H9 (cell line): ENCODE measurements around the gene HMGN4. TPM values are rescaled to one million over a fixed set of nuclear protein-coding genes. Genes with fewer than 3 reads are reported as not detected.

Experiments used
- DNase-seq: peaks from one replicate; pipeline ENCODE4 v3.0.0-alpha.2; 2017
- H2AFZ ChIP-seq: one replicate; pipeline ENCODE4 v1.6.1; 2013; ENCODE audit warnings: mild to moderate bottlenecking, low read length, control low read depth, moderate library complexity
- H2AK5ac ChIP-seq: 2 replicates; pipeline ENCODE4 v1.6.1; 2013; ENCODE audit warnings: low read length, control low read depth, mixed read lengths; ENCODE audit not compliant: insufficient read length
- H2BK120ac ChIP-seq: one replicate; pipeline ENCODE4 v1.6.1; 2013; ENCODE audit warnings: low read depth, mild to moderate bottlenecking, low read length, control low read depth, inconsistent platforms; ENCODE audit not compliant: poor library complexity, severe bottlenecking
- H2BK12ac ChIP-seq: 2 replicates; pipeline ENCODE4 v1.6.1; 2013; ENCODE audit warnings: low read length, control low read depth, mixed read lengths, low read depth; ENCODE audit not compliant: insufficient read length
- H2BK15ac ChIP-seq: 2 replicates; pipeline ENCODE4 v1.6.1; 2013; ENCODE audit warnings: low read depth, low read length, control low read depth
- H2BK20ac ChIP-seq: one replicate; pipeline ENCODE4 v1.6.1; 2013; ENCODE audit warnings: low read depth, mild to moderate bottlenecking, low read length, control low read depth, inconsistent platforms; ENCODE audit not compliant: poor library complexity, severe bottlenecking
- H2BK5ac ChIP-seq: 2 replicates; pipeline ENCODE4 v1.6.1; 2013; ENCODE audit warnings: low read length, control low read depth, mixed read lengths; ENCODE audit not compliant: insufficient read length
- H3K14ac ChIP-seq: 2 replicates; pipeline ENCODE4 v1.6.1; 2013; ENCODE audit warnings: low read length, control low read depth; ENCODE audit not compliant: insufficient read depth
- H3K18ac ChIP-seq: 2 replicates; pipeline ENCODE4 v1.6.1; 2013; ENCODE audit warnings: low read depth, mild to moderate bottlenecking, mixed read lengths, low read length, control low read depth; ENCODE audit not compliant: insufficient read length
- H3K23ac ChIP-seq: 2 replicates; pipeline ENCODE4 v1.6.1; 2013; ENCODE audit warnings: low read length, control low read depth, mixed read lengths, low read depth; ENCODE audit not compliant: insufficient read length
- H3K23me2 ChIP-seq: 2 replicates; pipeline ENCODE4 v1.6.1; 2013; ENCODE audit warnings: low read depth, mild to moderate bottlenecking, mixed read lengths, low read length, control low read depth; ENCODE audit not compliant: insufficient read length, poor library complexity, severe bottlenecking
- H3K27ac ChIP-seq: 2 replicates; pipeline ENCODE4 v1.5.1; 2013; ENCODE audit warnings: low read length, control low read depth, mixed read lengths, low read depth; ENCODE audit not compliant: insufficient read length
- H3K27me3 ChIP-seq: 2 replicates; pipeline ENCODE4 v1.6.1; 2013; ENCODE audit warnings: low read length, control low read depth, inconsistent platforms; ENCODE audit not compliant: insufficient read depth
- H3K4ac ChIP-seq: 2 replicates; pipeline ENCODE4 v1.6.1; 2013; ENCODE audit warnings: low read depth, mild to moderate bottlenecking, control low read depth, inconsistent platforms, low read length, moderate library complexity
- H3K4me1 ChIP-seq: 2 replicates; pipeline ENCODE4 v1.6.1; 2013; ENCODE audit warnings: low read length, control low read depth, inconsistent platforms; ENCODE audit not compliant: insufficient read depth
- H3K4me2 ChIP-seq: 2 replicates; pipeline ENCODE4 v1.6.1; 2013; ENCODE audit warnings: low read length, control low read depth, mixed read lengths; ENCODE audit not compliant: insufficient read length, insufficient read depth
- H3K56ac ChIP-seq: 2 replicates; pipeline ENCODE4 v1.6.1; 2013; ENCODE audit warnings: low read depth, mild to moderate bottlenecking, mixed read lengths, low read length, control low read depth; ENCODE audit not compliant: insufficient read length
- H3K79me1 ChIP-seq: 2 replicates; pipeline ENCODE4 v1.6.1; 2013; ENCODE audit warnings: low read depth, mild to moderate bottlenecking, moderate library complexity, low read length, control low read depth, inconsistent platforms; ENCODE audit not compliant: insufficient read depth, poor library complexity, severe bottlenecking
- H3K79me2 ChIP-seq: 2 replicates; pipeline ENCODE4 v1.6.1; 2013; ENCODE audit warnings: low read length, control low read depth, inconsistent platforms; ENCODE audit not compliant: insufficient read depth
- H3K9ac ChIP-seq: 2 replicates; pipeline ENCODE4 v1.6.1; 2013; ENCODE audit warnings: low read length, control low read depth, mixed read lengths; ENCODE audit not compliant: insufficient read length; ENCODE audit errors: extremely low read depth
- H3K9me3 ChIP-seq: one replicate; pipeline ENCODE4 v1.6.1; 2013; ENCODE audit warnings: low read depth, low read length, inconsistent platforms; ENCODE audit not compliant: control insufficient read depth
- H3T11ph ChIP-seq: one replicate; pipeline ENCODE4 v1.6.1; 2013; ENCODE audit warnings: mild to moderate bottlenecking, low read length, control low read depth, inconsistent platforms
- H4K20me1 ChIP-seq: one replicate; pipeline ENCODE4 v1.6.1; 2013; ENCODE audit not compliant: control insufficient read depth, insufficient read length, insufficient read depth
- H4K5ac ChIP-seq: 2 replicates; pipeline ENCODE4 v1.6.1; 2013; ENCODE audit warnings: low read depth, mild to moderate bottlenecking, mixed read lengths, low read length, control low read depth; ENCODE audit not compliant: insufficient read length
- H4K8ac ChIP-seq: replicated peaks from 2 replicates; pipeline ENCODE4 v1.6.1; 2013; ENCODE audit warnings: low read length, control low read depth, mixed read lengths, low read depth; ENCODE audit not compliant: insufficient read length
- H4K91ac ChIP-seq: 2 replicates; pipeline ENCODE4 v1.6.1; 2013; ENCODE audit warnings: low read depth, mild to moderate bottlenecking, moderate library complexity, mixed read lengths, low read length, control low read depth; ENCODE audit not compliant: insufficient read length
- H3K27ac Mint-ChIP-seq, 3 experiments: 2 replicates in 2 of 3; 3 replicates in 1 of 3; pipeline ENCODE4 v1.8.0; 2020 to 2021; ENCODE audit warnings: mixed read lengths in 3 of 3, mild to moderate bottlenecking in 1 of 3, moderate library complexity in 1 of 3
- H3K27me3 Mint-ChIP-seq: 2 replicates; pipeline ENCODE4 v1.8.0; 2021; ENCODE audit warnings: low read depth, mild to moderate bottlenecking, moderate library complexity, mixed read lengths
- H3K36me3 Mint-ChIP-seq, 3 experiments: 2 replicates in 2 of 3; 3 replicates in 1 of 3; pipeline ENCODE4 v1.8.0; 2020 to 2021; ENCODE audit warnings: low read depth in 3 of 3, mixed read lengths in 3 of 3; ENCODE audit not compliant: insufficient read depth in 1 of 3
- H3K4me1 Mint-ChIP-seq, 2 experiments: 2 replicates each; pipeline ENCODE4 v1.8.0; 2020; ENCODE audit warnings: mixed read lengths in 2 of 2
- H3K4me3 Mint-ChIP-seq, 2 experiments: 2 replicates in 1 of 2; 3 replicates in 1 of 2; pipeline ENCODE4 v1.8.0; 2020 to 2021; ENCODE audit warnings: mild to moderate bottlenecking in 2 of 2, mixed read lengths in 2 of 2, moderate library complexity in 1 of 2
- H3K9me3 Mint-ChIP-seq, 2 experiments: 2 replicates in 1 of 2; 3 replicates in 1 of 2; pipeline ENCODE4 v1.8.0; 2020; ENCODE audit warnings: mild to moderate bottlenecking in 2 of 2, mixed read lengths in 2 of 2, moderate library complexity in 1 of 2
- WGBS: extraction: QIAGEN DNeasy Blood & Tissue Kit; methylation state at CpG from one replicate; pipeline ENCODE4 v1.1.7; 2013; ENCODE audit warnings: missing lambda C conversion rate, low lambda C conversion rate, mixed read lengths; ENCODE audit not compliant: insufficient read length; ENCODE audit errors: extremely low coverage; 5-methylcytosine and 5-hydroxymethylcytosine counted together
- total RNA-seq: library from RNA; stranded (reverse); gene quantifications from 2 replicates; pipeline ENCODE4 v1.2.1, GENCODE V29; 2021
- TF ChIP-seq, protein P1 (sequence below): fragments of 200-600 bp; sonication (generic); conservative IDR thresholded peaks from 3 replicates; pipeline ENCODE4 v1.8.0; 2021; ENCODE audit warnings: antibody characterized with exemption, mild to moderate bottlenecking

Gene HMGN4
- total RNA-seq, 1 experiment from 2014 or later, result 50.4 TPM

DNA sequence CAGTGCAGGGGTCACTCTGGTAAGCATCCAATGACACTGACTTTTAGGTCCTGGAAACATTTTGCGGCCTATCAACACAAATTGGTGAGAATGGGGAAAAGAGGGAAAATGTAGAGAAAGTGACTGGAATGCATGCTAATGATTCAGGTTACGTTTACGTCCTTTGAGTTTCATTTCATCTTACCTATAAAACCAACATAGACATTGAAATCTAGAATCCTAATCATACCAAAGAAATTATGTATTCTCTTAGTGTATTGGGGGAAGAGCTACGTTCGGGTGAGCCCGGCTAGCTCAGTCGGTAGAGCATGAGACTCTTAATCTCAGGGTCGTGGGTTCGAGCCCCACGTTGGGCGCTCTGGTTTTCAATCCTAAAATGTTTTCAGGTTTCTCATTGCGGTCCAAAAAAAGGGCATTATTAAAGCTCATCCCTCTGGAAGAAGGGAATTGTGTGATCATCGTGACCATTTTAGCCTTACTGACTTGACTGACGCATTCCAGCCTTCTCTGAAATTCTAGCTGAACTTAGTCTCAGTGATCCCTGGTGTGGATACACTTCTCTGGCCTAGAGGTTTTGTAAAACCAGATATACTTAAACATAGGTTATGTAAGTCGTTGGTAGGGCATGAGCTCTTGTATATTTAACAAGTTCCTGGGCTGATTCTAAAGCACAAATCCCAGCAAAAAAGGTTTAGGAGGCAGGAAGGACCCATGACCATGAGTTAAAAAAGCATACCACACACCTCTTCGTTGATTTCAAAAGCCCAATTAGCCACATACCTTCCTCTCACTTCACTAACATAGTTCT lies 18.3 kb downstream of the HMGN4 start:
- H4K5ac ChIP-seq, result no peak overlapping the region
- H2BK15ac ChIP-seq, result no peak overlapping the region
- no peak overlapping the region for H2BK20ac ChIP-seq
- no peaks in the 10 kb centered on the region for H3K27me3 ChIP-seq
- H3K56ac ChIP-seq, result no peak overlapping the region
- H3K9me3 Mint-ChIP-seq, result peaks cover 3% of the 10 kb centered on the region in 2 experiments; a peak in 3 of 5 replicates
- no CpG with 5 or more reads among the region's 16 CpGs for WGBS
- H3K14ac ChIP-seq, result no peak overlapping the region
- no peak overlapping the region for H2BK12ac ChIP-seq
- H3T11ph ChIP-seq, result no peak overlapping the region
- peak; percentile 79 for DNase-seq
- H3K36me3 Mint-ChIP-seq, result no peaks in the 10 kb centered on the region; a peak in 1 of 7 replicates
- H3K9me3 ChIP-seq, result no peaks in the 10 kb centered on the region
- no peaks in the 10 kb centered on the region for H3K79me2 ChIP-seq
- H3K23ac ChIP-seq, result no peak overlapping the region
- H3K4me2 ChIP-seq, result peak overlapping the region; percentile 72
- no peaks in the 10 kb centered on the region for H4K20me1 ChIP-seq
- peaks cover 5 to 6% of the 10 kb centered on the region in 2 experiments; a peak in 3 of 4 replicates for H3K4me1 Mint-ChIP-seq
- H2AFZ ChIP-seq, result no peak overlapping the region
- H3K27me3 Mint-ChIP-seq, result peaks cover 4% of the 10 kb centered on the region
- peak overlapping the region; percentile 42 to 91 (median 54); a peak in 4 of 7 replicates for H3K27ac Mint-ChIP-seq
- no peak overlapping the region for H3K4ac ChIP-seq
- H3K79me1 ChIP-seq, result no peaks in the 10 kb centered on the region
- no peak overlapping the region for H3K9ac ChIP-seq
- no peak overlapping the region for H2AK5ac ChIP-seq
- H4K8ac ChIP-seq, result no peak overlapping the region
- TF ChIP-seq, protein P1, sequence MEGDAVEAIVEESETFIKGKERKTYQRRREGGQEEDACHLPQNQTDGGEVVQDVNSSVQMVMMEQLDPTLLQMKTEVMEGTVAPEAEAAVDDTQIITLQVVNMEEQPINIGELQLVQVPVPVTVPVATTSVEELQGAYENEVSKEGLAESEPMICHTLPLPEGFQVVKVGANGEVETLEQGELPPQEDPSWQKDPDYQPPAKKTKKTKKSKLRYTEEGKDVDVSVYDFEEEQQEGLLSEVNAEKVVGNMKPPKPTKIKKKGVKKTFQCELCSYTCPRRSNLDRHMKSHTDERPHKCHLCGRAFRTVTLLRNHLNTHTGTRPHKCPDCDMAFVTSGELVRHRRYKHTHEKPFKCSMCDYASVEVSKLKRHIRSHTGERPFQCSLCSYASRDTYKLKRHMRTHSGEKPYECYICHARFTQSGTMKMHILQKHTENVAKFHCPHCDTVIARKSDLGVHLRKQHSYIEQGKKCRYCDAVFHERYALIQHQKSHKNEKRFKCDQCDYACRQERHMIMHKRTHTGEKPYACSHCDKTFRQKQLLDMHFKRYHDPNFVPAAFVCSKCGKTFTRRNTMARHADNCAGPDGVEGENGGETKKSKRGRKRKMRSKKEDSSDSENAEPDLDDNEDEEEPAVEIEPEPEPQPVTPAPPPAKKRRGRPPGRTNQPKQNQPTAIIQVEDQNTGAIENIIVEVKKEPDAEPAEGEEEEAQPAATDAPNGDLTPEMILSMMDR, result no peak
- H4K91ac ChIP-seq, result no peak overlapping the region
- H3K23me2 ChIP-seq, result peaks cover 19% of the 10 kb centered on the region
- no peak overlapping the region for H3K18ac ChIP-seq
- no peak overlapping the region for H3K27ac ChIP-seq
- H2BK5ac ChIP-seq, result no peak overlapping the region
- no peak overlapping the region; a peak in 1 of 5 replicates for H3K4me3 Mint-ChIP-seq
- no peaks in the 10 kb centered on the region for H3K4me1 ChIP-seq
- H2BK120ac ChIP-seq, result no peak overlapping the region
